Activated naive CD8-positive, alpha-beta T cell (primary cell): ENCODE results near the gene NFE2L3.
"Not testable (repeated sequence)": the region's sequence is repeated elsewhere in the genome, so short reads cannot be mapped to it uniquely, and the experiment has no call there.

Experiments
- H3K27ac Mint-ChIP-seq: one replicate; pipeline ENCODE4 v1.8.0; 2021; ENCODE audit warnings: mixed read lengths
- H3K27me3 Mint-ChIP-seq: one replicate; pipeline ENCODE4 v1.8.0; 2021; ENCODE audit warnings: mixed read lengths
- H3K36me3 Mint-ChIP-seq: one replicate; pipeline ENCODE4 v1.8.0; 2021; ENCODE audit warnings: mixed read lengths
- H3K4me1 Mint-ChIP-seq: one replicate; pipeline ENCODE4 v1.8.0; 2021; ENCODE audit warnings: low read depth, mixed read lengths
- H3K4me3 Mint-ChIP-seq: one replicate; pipeline ENCODE4 v1.8.0; 2021; ENCODE audit warnings: mild to moderate bottlenecking, mixed read lengths
- H3K9me3 Mint-ChIP-seq: one replicate; pipeline ENCODE4 v1.8.0; 2021; ENCODE audit warnings: low read depth, mixed read lengths

The NFE2L3 gene

GRCh38 chr7:26140380-26140779 is 11.6 kb upstream of the NFE2L3 start:
- H3K4me3 Mint-ChIP-seq, result no peak overlapping the region
- no peaks in the 10 kb centered on the region for H3K4me1 Mint-ChIP-seq
- H3K27me3 Mint-ChIP-seq, result no peaks in the 10 kb centered on the region
- H3K27ac Mint-ChIP-seq, result no peak overlapping the region
- H3K36me3 Mint-ChIP-seq, result peaks cover 3% of the 10 kb centered on the region
- H3K9me3 Mint-ChIP-seq, result no peaks in the 10 kb centered on the region

- H3K4me3 Mint-ChIP-seq, result no peak overlapping the region
- H3K27me3 Mint-ChIP-seq, result no peaks in the 10 kb centered on the region
- no peaks in the 10 kb centered on the region for H3K9me3 Mint-ChIP-seq
- H3K27ac Mint-ChIP-seq, result no peak overlapping the region
- H3K36me3 Mint-ChIP-seq, result no peaks in the 10 kb centered on the region
- H3K4me1 Mint-ChIP-seq, result no peaks in the 10 kb centered on the region
Observed at GRCh38 chr7:26141077-26141476, 10.9 kb upstream of the NFE2L3 start.

- no peaks in the 10 kb centered on the region for H3K9me3 Mint-ChIP-seq
- H3K27me3 Mint-ChIP-seq, result no peaks in the 10 kb centered on the region
- no peak overlapping the region for H3K4me3 Mint-ChIP-seq
- no peaks in the 10 kb centered on the region for H3K4me1 Mint-ChIP-seq
- no peaks in the 10 kb centered on the region for H3K36me3 Mint-ChIP-seq
- H3K27ac Mint-ChIP-seq, result no peak overlapping the region
Observed at GRCh38 chr7:26143298-26144048, 8.5 kb upstream of the NFE2L3 start.

GRCh38 chr7:26144184-26145080 is 7.6 kb upstream of the NFE2L3 start:
- Mint-ChIP-seq H3K9me3 (no peaks in the 10 kb centered on the region), H3K27ac (no peak overlapping the region), H3K4me1 (no peaks in the 10 kb centered on the region), H3K36me3 (no peaks in the 10 kb centered on the region), H3K4me3 (no peak overlapping the region), H3K27me3 (no peaks in the 10 kb centered on the region)

- no peaks in the 10 kb centered on the region for H3K9me3 Mint-ChIP-seq
- no peaks in the 10 kb centered on the region for H3K4me1 Mint-ChIP-seq
- H3K27me3 Mint-ChIP-seq, result no peaks in the 10 kb centered on the region
- no peak overlapping the region for H3K27ac Mint-ChIP-seq
- H3K4me3 Mint-ChIP-seq, result no peak overlapping the region
- no peaks in the 10 kb centered on the region for H3K36me3 Mint-ChIP-seq
Observed at GRCh38 chr7:26145238-26145637, 6.8 kb upstream of the NFE2L3 start.

- Mint-ChIP-seq H3K27ac (no peak overlapping the region), H3K4me1 (peaks cover 12% of the 10 kb centered on the region), H3K27me3 (no peaks in the 10 kb centered on the region), H3K9me3 (no peaks in the 10 kb centered on the region), H3K36me3 (no peaks in the 10 kb centered on the region), H3K4me3 (no peak overlapping the region)
Observed at GRCh38 chr7:26147030-26147429, 5.0 kb upstream of the NFE2L3 start.

GRCh38 chr7:26147646-26148306 is 4.2 kb upstream of the NFE2L3 start:
- not testable (repeated sequence) for H3K4me3 Mint-ChIP-seq, H3K27me3 Mint-ChIP-seq, H3K36me3 Mint-ChIP-seq, H3K27ac Mint-ChIP-seq, H3K9me3 Mint-ChIP-seq
- H3K4me1 Mint-ChIP-seq, result peaks cover 12% of the 10 kb centered on the region

GRCh38 chr7:26148307-26148700 is 3.7 kb upstream of the NFE2L3 start:
- not testable (repeated sequence) for H3K27me3 Mint-ChIP-seq, H3K4me3 Mint-ChIP-seq, H3K9me3 Mint-ChIP-seq, H3K27ac Mint-ChIP-seq, H3K36me3 Mint-ChIP-seq
- peaks cover 15% of the 10 kb centered on the region for H3K4me1 Mint-ChIP-seq

- no peak overlapping the region for H3K4me3 Mint-ChIP-seq
- H3K27me3 Mint-ChIP-seq, result no peaks in the 10 kb centered on the region
- no peaks in the 10 kb centered on the region for H3K36me3 Mint-ChIP-seq
Observed at GRCh38 chr7:26149391-26149977, 2.5 kb upstream of the NFE2L3 start.

GRCh38 chr7:26151096-26151495 is 902 bp upstream of the NFE2L3 start:
- H3K27ac Mint-ChIP-seq, result peak overlapping the region; percentile 93
- H3K4me3 Mint-ChIP-seq, result peak overlapping the region; percentile 93
- peaks cover 42% of the 10 kb centered on the region for H3K4me1 Mint-ChIP-seq
- H3K9me3 Mint-ChIP-seq, result no peaks in the 10 kb centered on the region
- H3K27me3 Mint-ChIP-seq, result no peaks in the 10 kb centered on the region
- H3K36me3 Mint-ChIP-seq, result no peaks in the 10 kb centered on the region

More at GRCh38 chr7:26149391-26149977, 2.5 kb upstream of the NFE2L3 start:
- Mint-ChIP-seq H3K4me1 (peaks cover 27% of the 10 kb centered on the region), H3K9me3 (no peaks in the 10 kb centered on the region), H3K27ac (no peak overlapping the region)

- H3K36me3 Mint-ChIP-seq, result no peaks in the 10 kb centered on the region
- no peaks in the 10 kb centered on the region for H3K27me3 Mint-ChIP-seq
- peaks cover 47% of the 10 kb centered on the region for H3K4me1 Mint-ChIP-seq
- peak overlapping the region; percentile 93 for H3K4me3 Mint-ChIP-seq
- no peaks in the 10 kb centered on the region for H3K9me3 Mint-ChIP-seq
- H3K27ac Mint-ChIP-seq, result peak overlapping the region; percentile 93
Observed at GRCh38 chr7:26151650-26151952, 397 bp upstream of the NFE2L3 start.

GRCh38 chr7:26152782-26153240 is 813 bp downstream of the NFE2L3 start:
- Mint-ChIP-seq H3K27ac (peak overlapping the region; percentile 99), H3K4me1 (peaks cover 59% of the 10 kb centered on the region), H3K4me3 (peak overlapping the region; percentile 94)
- not testable (repeated sequence) for H3K36me3 Mint-ChIP-seq, H3K27me3 Mint-ChIP-seq, H3K9me3 Mint-ChIP-seq

- peaks cover 63% of the 10 kb centered on the region for H3K4me1 Mint-ChIP-seq
- H3K27ac Mint-ChIP-seq, result peak overlapping the region; percentile 99
- H3K36me3 Mint-ChIP-seq, result no peaks in the 10 kb centered on the region
Observed at GRCh38 chr7:26153241-26153822, 1.3 kb downstream of the NFE2L3 start.

GRCh38 chr7:26153823-26154783 is 2.1 kb downstream of the NFE2L3 start:
- H3K27me3 Mint-ChIP-seq, result no peaks in the 10 kb centered on the region
- H3K4me1 Mint-ChIP-seq, result peaks cover 70% of the 10 kb centered on the region
- H3K27ac Mint-ChIP-seq, result peak overlapping the region; percentile 99
- no peaks in the 10 kb centered on the region for H3K36me3 Mint-ChIP-seq
- H3K9me3 Mint-ChIP-seq, result no peaks in the 10 kb centered on the region
- peak overlapping the region; percentile 94 for H3K4me3 Mint-ChIP-seq

More at GRCh38 chr7:26153241-26153822, 1.3 kb downstream of the NFE2L3 start:
- H3K27me3 Mint-ChIP-seq, result no peaks in the 10 kb centered on the region
- H3K4me3 Mint-ChIP-seq, result peak overlapping the region; percentile 94
- H3K9me3 Mint-ChIP-seq, result no peaks in the 10 kb centered on the region
